Hindlimb muscle (tissue), 1 donor: ENCODE measurements around the gene TM4SF4. TPM values are rescaled to one million over a fixed set of nuclear protein-coding genes. Genes with fewer than 3 reads are reported as not detected.

Experiments used
- polyA plus RNA-seq: library from polyadenylated mRNA; unstranded; fragments of 120-200 nt; gene quantifications from one replicate; pipeline ENCODE4 v1.2.1, GENCODE V29; 2013; ENCODE audit not compliant: insufficient read length

TM4SF4 gene
- polyA plus RNA-seq, 1 donor, result not detected

Other genes with a start within 250 kb of the TM4SF4 start
- gene TM4SF18, start 141.1 kb upstream of the TM4SF4 start, polyA plus RNA-seq, result 12.9 TPM
- 34.4 TPM for gene TM4SF1, start 97.0 kb upstream of the TM4SF4 start, polyA plus RNA-seq
- 85.2 TPM for gene WWTR1, start 183.3 kb downstream of the TM4SF4 start, polyA plus RNA-seq